ENCODE measurements around the gene ST6GALNAC4. TPM values are rescaled to one million over a fixed set of nuclear protein-coding genes. Genes with fewer than 3 reads are reported as not detected.
A peak's percentile ranks its signal among the peaks of the same experiment; 100 is the strongest.

Gene ST6GALNAC4
- total and polyA plus RNA-seq, 9 of the 15 experiments (the other 6 are each of a cell fraction or from before 2014, with no cell fraction given), result 2.6 to 43.1 (median 15.4) TPM

DNA sequence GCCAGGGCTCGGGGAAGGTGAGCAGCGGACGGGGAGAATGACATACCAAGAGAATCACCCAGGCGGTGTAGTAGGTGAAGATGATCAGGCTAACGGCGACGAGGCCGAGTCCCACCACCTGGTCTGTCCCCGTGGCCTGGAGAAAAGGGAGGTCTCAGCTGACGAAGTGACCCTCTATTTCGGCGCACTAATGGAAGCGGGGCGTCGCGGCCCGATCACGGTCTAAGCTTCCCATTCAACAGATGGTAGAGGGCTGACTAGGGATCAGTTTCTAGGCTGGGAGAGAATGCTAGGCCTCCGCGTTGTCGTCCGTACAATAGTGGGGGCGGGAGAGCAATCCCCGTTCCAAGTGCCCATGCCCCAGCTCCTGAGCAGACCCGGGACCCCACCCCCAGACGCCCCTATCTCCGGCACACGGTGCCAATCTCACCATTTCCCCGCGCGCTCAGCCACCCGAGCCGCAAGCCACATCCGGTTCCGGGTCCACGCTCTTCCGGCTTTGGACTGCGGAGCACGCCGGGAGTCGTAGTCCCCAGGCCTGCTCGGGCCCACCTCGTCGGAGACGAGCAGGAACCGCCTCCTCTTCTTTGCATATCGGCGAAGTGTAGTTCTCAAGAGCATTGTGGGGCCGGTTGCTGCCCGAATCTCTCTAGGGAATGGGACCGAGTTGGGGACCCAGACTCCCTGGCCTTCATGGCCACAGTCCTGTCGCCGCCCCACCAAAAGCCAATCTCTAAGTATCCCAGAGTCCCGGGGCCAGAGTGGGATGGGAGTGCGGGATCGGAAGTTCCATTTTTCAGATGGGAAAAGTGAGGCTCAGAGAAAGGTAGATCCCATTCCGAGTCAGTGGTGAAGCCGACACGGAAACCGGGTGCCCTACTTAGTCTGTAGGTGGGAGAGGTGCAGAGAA is 20.8 kb upstream of the ST6GALNAC4 start, which contains the start of gene DPM2 (continued):
- peak; percentile 76 for TF ChIP-seq RBBP5 (IDR thresholded peaks at IDR 0.05; ENCODE audit: borderline replicate concordance, insufficient read depth, low read length, poor library complexity, severe bottlenecking)
- peak; percentile 98 for TF ChIP-seq CBX1 (IDR thresholded peaks at IDR 0.05; ENCODE audit: low read depth)
- peak; percentile 99 for TF ChIP-seq GABPB1 (CRISPR knock-in tag; IDR thresholded peaks at IDR 0.05)
- TF ChIP-seq, protein P1, sequence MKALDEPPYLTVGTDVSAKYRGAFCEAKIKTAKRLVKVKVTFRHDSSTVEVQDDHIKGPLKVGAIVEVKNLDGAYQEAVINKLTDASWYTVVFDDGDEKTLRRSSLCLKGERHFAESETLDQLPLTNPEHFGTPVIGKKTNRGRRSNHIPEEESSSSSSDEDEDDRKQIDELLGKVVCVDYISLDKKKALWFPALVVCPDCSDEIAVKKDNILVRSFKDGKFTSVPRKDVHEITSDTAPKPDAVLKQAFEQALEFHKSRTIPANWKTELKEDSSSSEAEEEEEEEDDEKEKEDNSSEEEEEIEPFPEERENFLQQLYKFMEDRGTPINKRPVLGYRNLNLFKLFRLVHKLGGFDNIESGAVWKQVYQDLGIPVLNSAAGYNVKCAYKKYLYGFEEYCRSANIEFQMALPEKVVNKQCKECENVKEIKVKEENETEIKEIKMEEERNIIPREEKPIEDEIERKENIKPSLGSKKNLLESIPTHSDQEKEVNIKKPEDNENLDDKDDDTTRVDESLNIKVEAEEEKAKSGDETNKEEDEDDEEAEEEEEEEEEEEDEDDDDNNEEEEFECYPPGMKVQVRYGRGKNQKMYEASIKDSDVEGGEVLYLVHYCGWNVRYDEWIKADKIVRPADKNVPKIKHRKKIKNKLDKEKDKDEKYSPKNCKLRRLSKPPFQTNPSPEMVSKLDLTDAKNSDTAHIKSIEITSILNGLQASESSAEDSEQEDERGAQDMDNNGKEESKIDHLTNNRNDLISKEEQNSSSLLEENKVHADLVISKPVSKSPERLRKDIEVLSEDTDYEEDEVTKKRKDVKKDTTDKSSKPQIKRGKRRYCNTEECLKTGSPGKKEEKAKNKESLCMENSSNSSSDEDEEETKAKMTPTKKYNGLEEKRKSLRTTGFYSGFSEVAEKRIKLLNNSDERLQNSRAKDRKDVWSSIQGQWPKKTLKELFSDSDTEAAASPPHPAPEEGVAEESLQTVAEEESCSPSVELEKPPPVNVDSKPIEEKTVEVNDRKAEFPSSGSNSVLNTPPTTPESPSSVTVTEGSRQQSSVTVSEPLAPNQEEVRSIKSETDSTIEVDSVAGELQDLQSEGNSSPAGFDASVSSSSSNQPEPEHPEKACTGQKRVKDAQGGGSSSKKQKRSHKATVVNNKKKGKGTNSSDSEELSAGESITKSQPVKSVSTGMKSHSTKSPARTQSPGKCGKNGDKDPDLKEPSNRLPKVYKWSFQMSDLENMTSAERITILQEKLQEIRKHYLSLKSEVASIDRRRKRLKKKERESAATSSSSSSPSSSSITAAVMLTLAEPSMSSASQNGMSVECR (CRISPR knock-in tag; IDR thresholded peaks at IDR 0.05), result peak; percentile 85
- TF ChIP-seq SMARCA5 (IDR thresholded peaks at IDR 0.05), result peak; percentile 87
- TF ChIP-seq KAT8 (IDR thresholded peaks at IDR 0.05; ENCODE audit: low read depth), result no peak
- peak; percentile 67 for TF ChIP-seq TAF1 (IDR thresholded peaks at IDR 0.05; ENCODE audit: control insufficient read depth, extremely low read depth, insufficient read depth, low read length, severe bottlenecking)
- TF ChIP-seq, protein P2, sequence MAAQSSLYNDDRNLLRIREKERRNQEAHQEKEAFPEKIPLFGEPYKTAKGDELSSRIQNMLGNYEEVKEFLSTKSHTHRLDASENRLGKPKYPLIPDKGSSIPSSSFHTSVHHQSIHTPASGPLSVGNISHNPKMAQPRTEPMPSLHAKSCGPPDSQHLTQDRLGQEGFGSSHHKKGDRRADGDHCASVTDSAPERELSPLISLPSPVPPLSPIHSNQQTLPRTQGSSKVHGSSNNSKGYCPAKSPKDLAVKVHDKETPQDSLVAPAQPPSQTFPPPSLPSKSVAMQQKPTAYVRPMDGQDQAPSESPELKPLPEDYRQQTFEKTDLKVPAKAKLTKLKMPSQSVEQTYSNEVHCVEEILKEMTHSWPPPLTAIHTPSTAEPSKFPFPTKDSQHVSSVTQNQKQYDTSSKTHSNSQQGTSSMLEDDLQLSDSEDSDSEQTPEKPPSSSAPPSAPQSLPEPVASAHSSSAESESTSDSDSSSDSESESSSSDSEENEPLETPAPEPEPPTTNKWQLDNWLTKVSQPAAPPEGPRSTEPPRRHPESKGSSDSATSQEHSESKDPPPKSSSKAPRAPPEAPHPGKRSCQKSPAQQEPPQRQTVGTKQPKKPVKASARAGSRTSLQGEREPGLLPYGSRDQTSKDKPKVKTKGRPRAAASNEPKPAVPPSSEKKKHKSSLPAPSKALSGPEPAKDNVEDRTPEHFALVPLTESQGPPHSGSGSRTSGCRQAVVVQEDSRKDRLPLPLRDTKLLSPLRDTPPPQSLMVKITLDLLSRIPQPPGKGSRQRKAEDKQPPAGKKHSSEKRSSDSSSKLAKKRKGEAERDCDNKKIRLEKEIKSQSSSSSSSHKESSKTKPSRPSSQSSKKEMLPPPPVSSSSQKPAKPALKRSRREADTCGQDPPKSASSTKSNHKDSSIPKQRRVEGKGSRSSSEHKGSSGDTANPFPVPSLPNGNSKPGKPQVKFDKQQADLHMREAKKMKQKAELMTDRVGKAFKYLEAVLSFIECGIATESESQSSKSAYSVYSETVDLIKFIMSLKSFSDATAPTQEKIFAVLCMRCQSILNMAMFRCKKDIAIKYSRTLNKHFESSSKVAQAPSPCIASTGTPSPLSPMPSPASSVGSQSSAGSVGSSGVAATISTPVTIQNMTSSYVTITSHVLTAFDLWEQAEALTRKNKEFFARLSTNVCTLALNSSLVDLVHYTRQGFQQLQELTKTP (IDR thresholded peaks at IDR 0.05; ENCODE audit: low read depth in 1 of 2, partially characterized antibody in 2 of 2), result peak in 1 of 2 experiments; percentile 85
- TF ChIP-seq MYC (IDR thresholded peaks at IDR 0.05; ENCODE audit: low read depth, low read length), result peak; percentile 78
- TF ChIP-seq MYC (CRISPR knock-in tag; IDR thresholded peaks at IDR 0.05; ENCODE audit: borderline replicate concordance, low read depth), result peak; percentile 73; the same call in 1 of the 2 replicates
- TF ChIP-seq MAFK (IDR thresholded peaks at IDR 0.05; ENCODE audit: low read length), result no peak
- peak; percentile 41 for TF ChIP-seq NCOA4 (IDR thresholded peaks at IDR 0.05; ENCODE audit: partially characterized antibody)
- TF ChIP-seq HDGF (IDR thresholded peaks at IDR 0.05), result peak; percentile 91
- no peak for TF ChIP-seq ZEB2 (IDR thresholded peaks at IDR 0.05)
- TF ChIP-seq, protein P3, sequence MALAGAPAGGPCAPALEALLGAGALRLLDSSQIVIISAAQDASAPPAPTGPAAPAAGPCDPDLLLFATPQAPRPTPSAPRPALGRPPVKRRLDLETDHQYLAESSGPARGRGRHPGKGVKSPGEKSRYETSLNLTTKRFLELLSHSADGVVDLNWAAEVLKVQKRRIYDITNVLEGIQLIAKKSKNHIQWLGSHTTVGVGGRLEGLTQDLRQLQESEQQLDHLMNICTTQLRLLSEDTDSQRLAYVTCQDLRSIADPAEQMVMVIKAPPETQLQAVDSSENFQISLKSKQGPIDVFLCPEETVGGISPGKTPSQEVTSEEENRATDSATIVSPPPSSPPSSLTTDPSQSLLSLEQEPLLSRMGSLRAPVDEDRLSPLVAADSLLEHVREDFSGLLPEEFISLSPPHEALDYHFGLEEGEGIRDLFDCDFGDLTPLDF (CRISPR knock-in tag; IDR thresholded peaks at IDR 0.05), result peak; percentile 54; the same call in 1 of the 2 replicates
- TF ChIP-seq, protein P4, sequence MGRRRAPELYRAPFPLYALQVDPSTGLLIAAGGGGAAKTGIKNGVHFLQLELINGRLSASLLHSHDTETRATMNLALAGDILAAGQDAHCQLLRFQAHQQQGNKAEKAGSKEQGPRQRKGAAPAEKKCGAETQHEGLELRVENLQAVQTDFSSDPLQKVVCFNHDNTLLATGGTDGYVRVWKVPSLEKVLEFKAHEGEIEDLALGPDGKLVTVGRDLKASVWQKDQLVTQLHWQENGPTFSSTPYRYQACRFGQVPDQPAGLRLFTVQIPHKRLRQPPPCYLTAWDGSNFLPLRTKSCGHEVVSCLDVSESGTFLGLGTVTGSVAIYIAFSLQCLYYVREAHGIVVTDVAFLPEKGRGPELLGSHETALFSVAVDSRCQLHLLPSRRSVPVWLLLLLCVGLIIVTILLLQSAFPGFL (CRISPR knock-in tag; IDR thresholded peaks at IDR 0.05), result peak; percentile 91; the same call in 1 of the 2 replicates
